Activated naive CD4-positive, alpha-beta T cell (primary cell): Measurements from ENCODE around the gene WT1.
"Not testable (repeated sequence)": the region's sequence is repeated elsewhere in the genome, so short reads cannot be mapped to it uniquely, and the experiment has no call there.

Source experiments
- DNase-seq, 4 experiments: peaks; one replicate each; lab custom pipeline; 2025; lab: John Stamatoyannopoulos, UW

The WT1 gene

GRCh38 chr11:32387411-32387810, 47.9 kb downstream of the WT1 start:
- no peak for DNase-seq

- no peak for DNase-seq
These were observed 48.5 kb downstream of the WT1 start for GRCh38 chr11:32386770-32387377.

DNA sequence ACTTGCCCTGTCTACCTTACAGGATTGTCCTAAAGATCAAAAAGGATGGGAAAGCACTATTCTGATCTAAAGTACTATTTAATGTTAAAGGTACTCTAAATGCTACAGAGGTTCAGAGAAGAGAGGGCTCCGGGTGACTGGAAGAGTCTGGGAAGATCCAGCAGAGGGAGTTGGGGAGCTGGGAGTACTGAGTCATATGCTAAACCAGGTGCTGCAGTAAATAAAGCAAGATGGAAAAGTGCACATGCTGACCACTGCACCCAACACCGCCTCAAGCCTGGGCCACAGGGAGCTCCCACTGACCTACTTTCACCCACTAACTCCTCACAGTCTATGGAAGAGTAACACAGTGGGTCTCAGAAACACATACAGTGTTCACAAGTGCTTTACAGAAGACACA, 49.3 kb downstream of the WT1 start:
- no peak for DNase-seq

DNA sequence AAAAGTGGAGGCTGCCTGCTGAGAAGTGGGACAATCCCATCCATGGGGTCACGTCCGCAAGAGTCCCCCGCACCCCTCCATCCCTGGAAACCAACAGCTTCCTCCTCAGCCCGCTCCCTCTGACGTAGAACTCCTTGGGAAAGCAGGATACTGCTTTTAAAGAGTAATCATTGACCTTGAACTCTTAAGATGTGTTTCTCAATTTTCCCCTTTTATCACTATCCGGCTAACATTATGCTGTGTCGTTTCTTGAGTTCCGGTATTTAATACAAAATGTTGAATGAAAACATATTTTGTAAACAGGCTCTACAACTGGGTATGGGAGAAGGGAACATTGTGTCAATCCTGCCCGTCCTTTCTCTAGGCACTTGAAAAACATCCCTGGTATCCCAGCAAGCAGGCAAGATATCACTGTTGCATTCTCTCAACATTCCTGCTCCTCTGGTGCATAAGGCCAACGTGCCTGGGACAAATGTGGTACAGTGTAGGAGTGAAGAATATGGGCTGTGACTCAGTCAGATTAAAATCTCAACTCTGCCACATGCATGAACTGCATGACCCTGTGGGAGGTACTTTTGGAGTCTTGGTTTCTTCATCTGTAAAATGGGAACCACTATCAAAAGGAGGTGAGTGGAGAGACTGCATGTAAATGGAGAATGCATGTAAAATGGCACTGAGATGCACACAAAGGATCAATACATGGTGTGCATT, 52.8 kb downstream of the WT1 start:
- no peak for DNase-seq

DNA sequence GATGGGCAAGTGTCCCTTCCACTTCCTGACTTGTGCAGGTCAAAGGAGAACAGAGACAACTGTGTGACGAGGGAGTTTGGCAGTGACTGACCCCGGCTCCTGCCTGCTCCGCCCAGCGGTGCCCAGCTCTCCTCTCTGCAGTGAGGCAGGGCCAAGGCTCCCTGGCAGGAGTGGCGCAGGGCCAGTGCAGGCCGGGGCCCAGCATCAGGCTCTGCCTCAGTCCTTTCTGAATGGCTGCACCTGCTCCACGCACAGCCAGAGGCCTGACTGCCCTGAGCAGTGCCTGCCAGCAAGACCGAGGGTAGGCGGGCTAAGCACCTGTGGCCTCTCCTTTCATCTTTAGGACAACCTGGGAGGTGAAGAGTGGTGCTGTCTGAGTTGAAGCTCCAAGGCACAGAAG, 54.2 kb downstream of the WT1 start:
- DNase-seq, result no peak

- no peak for DNase-seq
These were observed 55.6 kb downstream of the WT1 start for GRCh38 chr11:32379719-32380118.

GRCh38 chr11:32375826-32376225, 59.5 kb downstream of the WT1 start:
- no peak for DNase-seq

- no peak for DNase-seq
These were observed 61.1 kb downstream of the WT1 start for GRCh38 chr11:32374261-32374711.

DNA sequence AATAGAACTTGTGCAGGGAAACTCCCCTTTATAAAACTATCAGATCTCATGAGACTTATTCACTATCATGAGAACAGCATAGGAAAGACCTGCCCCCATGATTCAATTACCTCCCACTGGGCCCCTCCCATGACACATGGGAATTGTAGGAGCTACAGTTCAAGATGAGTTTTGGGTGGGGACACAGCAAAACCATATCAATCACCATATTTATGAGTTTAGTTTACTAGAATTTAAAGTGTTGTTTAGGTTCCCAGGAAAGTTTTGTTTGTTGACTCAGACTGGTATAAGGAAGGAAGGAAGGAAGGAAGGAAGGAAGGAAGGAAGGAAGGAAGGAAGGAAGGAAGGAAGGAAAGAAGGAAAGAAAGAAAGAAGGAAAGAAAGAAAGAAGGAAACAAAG, 65.4 kb downstream of the WT1 start:
- DNase-seq, result not testable (repeated sequence)

- DNase-seq, result no peak
These were observed 68.7 kb downstream of the WT1 start for GRCh38 chr11:32366666-32367065.

- DNase-seq, result no peak
These were observed 70.1 kb downstream of the WT1 start for GRCh38 chr11:32365192-32365591.

GRCh38 chr11:32358729-32359128, 76.6 kb downstream of the WT1 start:
- no peak for DNase-seq

DNA sequence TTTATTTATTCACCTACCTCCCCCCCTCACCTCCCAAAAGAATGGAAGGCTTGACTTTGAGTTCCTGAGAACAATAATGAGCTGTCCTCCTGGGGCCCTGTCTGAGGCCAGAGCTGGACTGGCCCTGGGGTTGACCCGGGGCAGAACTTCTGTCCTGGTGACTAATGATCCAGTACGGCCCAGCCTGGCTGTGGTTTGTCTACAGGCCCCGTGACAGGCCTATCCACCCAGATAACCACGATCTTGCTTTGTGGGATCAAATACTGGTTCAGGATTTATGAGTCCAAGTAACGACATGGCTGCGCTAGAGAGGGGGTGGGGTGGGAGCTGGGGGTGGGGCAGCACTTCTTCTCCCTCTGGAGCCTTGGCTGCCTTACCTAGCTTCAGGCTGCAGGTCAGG, 81.5 kb downstream of the WT1 start:
- no peak for DNase-seq

DNA sequence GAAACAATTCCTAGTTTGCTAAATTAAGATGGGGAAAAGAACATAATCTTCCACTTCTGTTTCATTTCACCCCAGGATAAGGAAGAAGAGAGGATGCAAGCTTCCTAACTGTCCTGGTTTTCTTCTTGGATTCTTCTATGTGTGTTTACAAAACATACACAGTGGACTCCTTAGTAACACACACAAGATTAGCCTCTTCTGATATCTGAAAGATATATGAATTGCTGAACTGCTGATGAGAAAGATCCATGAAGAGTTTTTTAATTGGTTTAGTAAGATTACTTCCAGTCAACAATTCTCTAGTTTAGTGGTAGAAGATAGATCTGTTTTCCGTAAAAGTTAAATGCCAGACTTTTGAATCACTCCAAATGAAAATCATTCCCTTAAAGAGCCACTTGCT, 86.8 kb downstream of the WT1 start:
- DNase-seq, result no peak

DNA sequence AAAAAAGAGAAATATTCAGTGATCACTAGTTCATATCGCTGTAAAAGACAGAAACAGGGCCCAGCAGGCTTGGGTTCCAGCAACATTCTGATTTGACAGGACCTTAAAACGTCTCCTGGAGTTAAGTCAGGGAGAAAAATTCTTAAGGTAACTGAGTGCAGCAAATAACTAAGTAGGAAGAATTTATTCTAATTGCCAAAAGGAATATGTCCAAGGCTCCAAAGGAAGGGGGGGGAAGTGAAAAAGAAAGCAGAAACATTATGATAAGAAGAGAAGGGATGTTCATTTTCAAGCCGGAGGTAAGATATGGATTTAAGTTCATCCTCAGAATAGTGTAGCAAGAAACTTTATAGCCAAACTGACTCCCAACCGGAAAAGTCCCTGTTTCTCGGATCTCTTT, 90.4 kb downstream of the WT1 start:
- no peak for DNase-seq

DNA sequence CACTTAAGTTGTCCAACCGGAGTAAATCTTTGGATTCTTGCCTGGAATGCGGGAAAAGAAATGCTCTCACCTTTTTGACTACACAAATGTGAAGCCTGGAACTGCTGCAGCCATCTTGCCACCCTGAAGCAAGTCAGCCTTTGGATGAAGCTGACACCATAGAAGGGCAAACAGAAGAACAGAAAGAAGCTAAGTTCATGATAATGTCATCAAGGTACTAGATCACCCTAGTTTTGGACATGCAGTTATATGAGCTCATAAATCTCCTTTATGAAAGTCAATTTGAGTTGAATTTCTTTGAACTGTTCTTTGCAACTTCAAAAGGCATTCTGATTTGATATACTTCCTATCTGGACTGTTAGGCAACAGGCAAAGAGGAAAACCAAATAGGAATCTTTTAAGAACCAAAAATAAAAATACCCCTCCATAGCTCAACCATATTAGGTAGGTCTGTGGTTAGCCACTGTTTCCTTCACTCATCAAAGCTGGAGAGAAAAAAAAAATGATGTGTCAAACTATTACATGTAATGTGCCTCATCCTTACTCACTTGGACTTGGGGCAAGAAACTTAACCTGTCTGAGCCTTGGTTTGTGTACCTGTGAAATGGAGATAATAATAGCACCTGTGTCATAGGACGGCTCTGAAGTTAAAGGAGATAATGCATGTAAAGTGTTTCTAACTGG, 91.9 kb downstream of the WT1 start:
- DNase-seq, result no peak

DNA sequence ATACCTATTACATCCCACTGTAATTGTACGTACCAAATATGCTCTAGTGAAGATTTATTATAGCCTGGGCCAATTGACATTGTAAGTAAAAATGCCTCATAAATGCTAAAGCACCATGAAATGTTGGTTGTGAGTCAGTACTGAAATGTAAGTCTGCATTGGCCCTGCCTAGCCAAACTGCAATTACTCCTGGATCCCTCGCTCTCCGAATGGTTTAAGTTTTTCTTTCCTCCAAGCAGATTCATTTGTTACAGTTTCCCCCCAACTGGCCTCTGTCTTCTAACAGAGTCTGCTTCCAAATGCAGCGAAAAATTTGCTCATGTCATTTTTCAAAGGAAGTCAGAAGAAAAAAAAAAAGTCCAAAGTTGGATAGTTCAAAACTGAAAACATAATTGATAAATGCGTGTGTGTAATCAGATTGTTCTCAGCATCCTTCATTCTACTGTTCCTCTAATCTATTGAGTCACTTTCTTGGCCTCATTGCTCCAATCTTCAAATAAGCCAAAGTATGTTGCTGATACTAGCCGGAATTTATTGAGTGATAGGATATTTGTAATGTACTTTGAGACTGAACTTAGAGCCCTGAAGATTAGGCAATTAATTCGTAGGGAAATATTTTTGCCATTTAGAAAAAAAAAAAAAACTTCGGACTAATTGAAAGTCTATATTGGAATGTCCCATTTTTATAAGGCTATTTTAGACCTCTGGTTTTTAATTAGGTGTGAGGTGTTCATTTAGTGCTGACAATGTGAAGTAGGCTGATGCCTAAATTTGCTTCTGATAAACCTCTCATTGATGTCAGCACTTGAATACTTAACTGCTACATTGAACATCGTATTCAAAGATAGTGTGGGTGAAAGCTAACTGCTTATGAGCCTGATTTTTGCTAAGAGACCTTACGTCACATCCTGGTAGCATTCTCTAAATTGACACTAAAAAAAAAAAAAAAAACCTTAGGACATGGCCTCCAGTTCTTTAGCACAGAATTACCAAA, 93.4 kb downstream of the WT1 start:
- DNase-seq, result no peak

DNA sequence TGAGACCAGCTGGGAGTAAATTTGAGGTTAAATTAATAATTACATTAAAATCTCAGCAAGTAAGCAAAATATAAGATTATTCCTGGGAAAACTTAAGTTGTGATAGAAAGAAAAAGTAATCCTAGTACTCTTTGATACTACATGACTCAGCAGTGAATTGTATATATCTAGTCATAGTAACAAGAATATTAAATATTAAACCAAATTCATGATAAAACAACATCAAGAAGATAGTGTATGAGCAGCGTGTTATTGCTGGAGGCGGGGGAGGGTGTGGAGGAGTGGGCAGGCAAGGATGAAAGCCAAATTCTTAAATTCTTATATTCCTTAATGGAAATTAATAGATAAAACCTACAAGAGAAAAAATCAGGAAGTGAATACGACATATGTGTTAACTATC, 95.2 kb downstream of the WT1 start:
- no peak for DNase-seq
